GM12873 (cell line): ENCODE measurements around the gene NKX6-2.

ENCODE experiments used
- TF ChIP-seq, protein P1 (sequence below): IDR thresholded peaks from 2 replicates; pipeline ENCODE4 v1.5.1; 2012; ENCODE audit warnings: low read depth, mild to moderate bottlenecking, moderate library complexity, low read length, control low read depth; ENCODE audit not compliant: insufficient read depth; ENCODE audit errors: missing control alignments

Gene NKX6-2

DNA sequence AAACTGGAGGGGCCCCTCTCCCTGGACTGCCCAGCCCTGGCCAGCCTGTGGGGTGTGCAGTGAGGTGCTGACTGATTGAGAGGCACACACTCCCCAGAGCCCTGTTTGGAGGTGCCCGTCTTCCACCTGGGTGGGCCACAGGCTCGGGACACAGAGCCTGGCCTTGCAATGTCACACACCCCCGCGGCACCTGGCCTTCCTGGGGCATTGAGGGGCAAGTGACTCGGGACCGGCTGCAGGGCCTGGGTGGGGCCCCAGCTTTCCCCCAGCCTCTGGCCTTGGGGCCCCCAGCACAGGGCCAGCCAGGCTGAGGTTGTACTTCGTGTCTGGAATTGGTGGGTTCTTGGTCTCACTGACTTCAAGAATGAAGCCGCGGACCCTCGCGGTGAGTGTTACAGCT is 13.9 kb upstream of the NKX6-2 start:
- TF ChIP-seq, protein P1, sequence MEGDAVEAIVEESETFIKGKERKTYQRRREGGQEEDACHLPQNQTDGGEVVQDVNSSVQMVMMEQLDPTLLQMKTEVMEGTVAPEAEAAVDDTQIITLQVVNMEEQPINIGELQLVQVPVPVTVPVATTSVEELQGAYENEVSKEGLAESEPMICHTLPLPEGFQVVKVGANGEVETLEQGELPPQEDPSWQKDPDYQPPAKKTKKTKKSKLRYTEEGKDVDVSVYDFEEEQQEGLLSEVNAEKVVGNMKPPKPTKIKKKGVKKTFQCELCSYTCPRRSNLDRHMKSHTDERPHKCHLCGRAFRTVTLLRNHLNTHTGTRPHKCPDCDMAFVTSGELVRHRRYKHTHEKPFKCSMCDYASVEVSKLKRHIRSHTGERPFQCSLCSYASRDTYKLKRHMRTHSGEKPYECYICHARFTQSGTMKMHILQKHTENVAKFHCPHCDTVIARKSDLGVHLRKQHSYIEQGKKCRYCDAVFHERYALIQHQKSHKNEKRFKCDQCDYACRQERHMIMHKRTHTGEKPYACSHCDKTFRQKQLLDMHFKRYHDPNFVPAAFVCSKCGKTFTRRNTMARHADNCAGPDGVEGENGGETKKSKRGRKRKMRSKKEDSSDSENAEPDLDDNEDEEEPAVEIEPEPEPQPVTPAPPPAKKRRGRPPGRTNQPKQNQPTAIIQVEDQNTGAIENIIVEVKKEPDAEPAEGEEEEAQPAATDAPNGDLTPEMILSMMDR: no peak

GRCh38 chr10:132798876-132799275 is 12.9 kb upstream of the NKX6-2 start:
- TF ChIP-seq, protein P1: no peak

DNA sequence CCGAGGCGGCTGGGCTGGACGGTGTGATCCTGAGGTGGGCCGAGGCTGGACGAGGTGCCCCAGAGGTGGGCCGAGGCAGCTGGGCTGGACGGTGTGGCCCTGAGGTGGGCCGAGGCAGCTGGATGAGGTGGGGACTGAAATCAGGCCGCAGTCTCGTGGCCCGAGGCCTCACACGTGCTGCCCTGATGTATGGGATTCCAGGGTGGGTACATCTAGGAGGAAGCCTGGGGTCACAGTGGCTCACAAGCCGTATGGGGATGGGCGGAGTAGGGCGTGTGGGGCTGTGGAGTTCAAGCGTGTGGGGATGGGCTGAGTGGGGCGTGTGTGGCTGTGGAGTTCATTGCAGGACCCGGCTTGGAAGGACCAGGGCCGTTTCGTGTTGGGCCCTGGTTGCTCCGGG is 12.5 kb upstream of the NKX6-2 start:
- TF ChIP-seq, protein P1: no peak

GRCh38 chr10:132796846-132797245 is 10.9 kb upstream of the NKX6-2 start:
- TF ChIP-seq, protein P1: no peak

- TF ChIP-seq, protein P1: no peak
These were observed 8.2 kb upstream of the NKX6-2 start for GRCh38 chr10:132793871-132794849.

- TF ChIP-seq, protein P1: no peak
These were observed 7.3 kb upstream of the NKX6-2 start for GRCh38 chr10:132793213-132793612.

DNA sequence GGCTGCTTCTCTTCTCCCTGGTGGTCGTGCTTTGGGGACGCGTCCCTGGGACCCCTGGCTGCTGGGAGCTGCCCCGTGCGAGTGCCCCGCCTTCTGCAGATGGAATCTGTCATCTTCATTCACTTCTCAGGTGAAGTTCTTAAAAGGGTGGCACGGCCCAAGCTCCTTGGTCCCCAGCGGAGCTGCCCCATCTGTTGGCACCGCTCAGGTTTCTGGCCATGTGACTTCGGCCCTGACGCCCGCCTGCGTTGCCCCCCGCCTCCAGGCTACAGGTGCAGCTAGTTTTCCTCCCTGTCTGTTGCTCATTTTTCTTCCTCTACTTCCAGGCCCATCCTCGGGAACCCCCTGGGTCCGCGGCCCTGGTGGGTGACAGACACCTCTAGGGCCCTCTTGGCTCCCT is 6.8 kb upstream of the NKX6-2 start:
- TF ChIP-seq, protein P1: no peak
